NCI-H187 treated with DMSO at 0.1 percent for 48 hours (cell line): ENCODE results near the gene PGM2.

Source experiments
- DNase-seq: peaks from one replicate; lab custom pipeline; 2025; lab: John Stamatoyannopoulos, UW

Gene PGM2

GRCh38 chr4:37864786-37865185, 38.3 kb downstream of the PGM2 start:
- DNase-seq = no peak

DNA sequence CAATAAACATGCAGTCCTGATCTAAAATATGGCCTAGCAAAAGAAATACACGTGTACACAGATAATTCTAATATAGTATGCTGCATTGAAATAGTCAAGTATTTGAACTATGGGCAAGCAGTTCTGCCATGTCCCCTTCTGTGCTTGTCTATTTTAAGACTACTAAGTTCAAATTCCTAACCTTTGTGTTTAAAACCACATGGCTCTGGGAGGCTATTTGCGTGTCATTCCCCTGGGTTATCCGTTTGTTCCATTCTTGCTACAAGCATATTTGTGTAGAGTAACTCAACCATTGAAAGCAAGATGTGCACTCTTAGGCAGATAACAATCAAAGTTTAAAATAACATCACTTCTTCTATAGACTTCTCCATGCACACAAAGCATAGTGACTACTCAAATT, 39.0 kb downstream of the PGM2 start:
- no peak for DNase-seq

DNA sequence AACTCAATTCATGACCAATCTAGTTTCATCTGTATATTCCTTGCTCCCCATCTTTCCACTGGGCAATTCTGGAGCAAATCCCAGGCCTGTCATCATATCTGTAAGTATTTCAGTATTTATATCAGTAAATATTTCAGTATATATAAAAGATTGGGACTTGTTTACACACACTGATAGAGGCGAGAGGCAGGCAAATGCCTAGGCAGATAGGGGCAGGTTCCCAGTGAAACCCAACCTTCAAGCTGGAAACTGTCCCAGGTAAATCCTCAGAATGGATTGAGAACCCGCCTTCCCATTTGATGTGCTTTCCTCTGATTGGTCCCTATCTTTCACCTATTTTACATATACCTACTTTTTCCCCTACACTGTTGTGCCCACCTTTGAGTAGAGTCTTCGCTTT, 40.6 kb downstream of the PGM2 start:
- no peak for DNase-seq

DNA sequence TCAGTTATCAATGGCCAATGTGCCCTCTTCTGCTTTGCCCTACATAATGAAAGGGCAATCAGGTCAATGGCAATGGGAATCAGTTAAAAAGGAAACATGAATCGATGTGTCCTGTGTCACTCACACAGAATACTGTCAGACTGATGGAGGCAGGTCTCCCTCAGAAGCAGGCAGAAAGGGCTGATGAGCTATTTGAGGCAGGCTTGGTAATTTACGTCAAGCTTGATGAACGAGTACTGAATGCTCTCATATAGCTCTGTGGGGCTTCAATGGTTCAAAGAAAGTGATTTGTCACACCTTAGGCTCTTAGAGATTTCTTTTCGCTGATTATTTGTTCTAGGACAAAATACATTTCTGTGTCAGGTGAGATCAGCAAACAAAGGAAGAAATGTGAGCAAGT, 41.8 kb downstream of the PGM2 start:
- DNase-seq = no peak

GRCh38 chr4:37872310-37872988, 46.0 kb downstream of the PGM2 start:
- no peak for DNase-seq

- no peak for DNase-seq
Measured at GRCh38 chr4:37873386-37873785, 46.9 kb downstream of the PGM2 start.

GRCh38 chr4:37876156-37876555, 49.7 kb downstream of the PGM2 start:
- DNase-seq = no peak

DNA sequence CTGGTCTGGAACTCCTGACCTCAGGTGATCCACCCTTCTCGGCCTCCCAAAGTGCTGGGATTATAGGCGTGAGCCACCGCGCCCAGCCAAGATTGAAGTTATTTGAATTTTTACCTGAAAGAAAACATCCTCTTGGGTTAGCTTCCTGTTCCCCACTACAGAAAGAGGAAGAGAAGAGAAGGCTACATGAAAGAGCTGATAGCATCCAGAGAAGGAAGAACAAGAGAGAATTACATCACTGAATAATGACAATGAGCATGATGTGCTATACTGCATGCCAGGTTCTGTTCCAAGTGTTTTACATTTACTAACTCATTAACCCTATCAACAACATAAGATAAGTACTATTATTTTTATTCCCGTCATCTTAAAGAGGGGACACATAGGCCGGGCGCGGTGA, 52.9 kb downstream of the PGM2 start:
- no peak for DNase-seq

DNA sequence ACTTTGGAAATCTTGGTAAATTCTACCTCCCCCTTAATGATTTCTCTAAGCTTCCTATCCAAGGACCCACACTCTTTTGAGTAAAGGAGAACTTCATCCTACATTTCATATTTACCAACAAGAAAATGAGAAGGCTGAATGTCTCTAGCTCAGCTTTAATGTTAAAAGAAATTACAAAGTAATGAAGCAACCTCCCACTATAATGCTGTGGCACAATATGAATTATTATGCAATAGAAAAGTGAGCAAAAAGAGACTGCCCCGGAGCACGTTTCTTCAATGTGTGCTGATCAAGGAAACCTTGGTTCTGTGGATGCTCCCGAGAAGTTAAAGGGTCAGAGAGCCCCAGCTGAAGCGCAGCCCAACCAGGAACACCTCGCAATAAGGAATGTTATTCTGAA, 55.3 kb downstream of the PGM2 start:
- DNase-seq = no peak

DNA sequence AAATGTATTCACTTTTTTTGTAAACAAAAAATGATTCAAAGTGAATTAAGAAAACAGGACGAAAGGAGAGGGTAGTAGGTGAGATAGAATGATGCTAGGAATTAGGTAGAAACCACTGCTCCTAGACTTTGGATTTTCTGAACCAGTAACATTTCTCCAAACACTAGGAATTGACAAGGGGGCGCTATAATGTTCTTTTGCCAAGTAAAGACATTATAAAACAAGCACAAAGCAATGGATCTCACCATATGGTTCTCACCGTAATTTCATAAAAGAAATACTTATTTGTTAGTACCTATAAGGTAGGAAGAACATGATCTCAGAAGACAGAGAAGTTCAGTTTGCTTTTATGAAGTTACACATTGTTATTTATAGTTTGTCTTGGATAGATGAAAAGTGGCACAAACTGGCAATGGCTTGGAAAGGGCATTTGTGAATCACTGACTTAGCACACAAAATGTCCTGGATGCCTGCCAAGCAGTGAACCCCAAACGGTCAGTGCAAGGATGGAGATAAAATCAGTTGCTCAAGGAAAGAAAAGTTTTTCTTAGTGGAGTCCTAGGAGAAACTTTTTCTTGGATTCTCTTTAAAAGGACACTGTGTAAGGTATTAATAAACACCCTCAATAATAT, 56.3 kb downstream of the PGM2 start:
- DNase-seq = no peak

DNA sequence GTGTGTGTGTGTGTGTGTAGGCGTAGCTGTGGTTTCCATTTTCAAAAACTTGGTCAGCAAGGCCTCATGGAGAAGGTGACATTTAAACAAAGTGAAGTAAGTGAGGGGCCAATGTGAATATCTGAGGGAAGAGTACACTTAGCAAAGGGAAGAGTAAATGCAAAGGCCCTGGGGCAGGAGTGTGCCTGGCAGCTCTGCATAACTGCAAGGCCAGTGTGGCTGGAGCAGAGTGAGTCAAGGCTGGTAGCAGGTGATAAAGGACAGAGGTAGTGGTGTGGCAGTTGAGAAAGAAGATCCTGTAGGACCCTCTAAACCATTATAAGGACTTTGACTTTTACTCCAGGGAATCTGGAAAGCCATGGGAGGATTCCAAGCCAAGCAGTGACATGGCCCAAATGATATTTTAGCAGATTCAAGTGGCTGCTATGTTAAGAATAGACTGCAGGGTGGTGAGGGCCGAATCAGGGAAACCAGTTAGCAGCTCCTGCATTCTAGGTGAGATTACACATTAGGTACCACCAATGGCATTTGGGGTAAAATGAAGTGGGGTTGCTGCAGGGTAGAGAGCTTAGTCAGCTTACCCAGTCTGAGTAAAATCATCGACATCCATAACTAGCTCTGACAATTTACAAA, 58.5 kb downstream of the PGM2 start:
- no peak for DNase-seq

GRCh38 chr4:37885496-37885895, 59.0 kb downstream of the PGM2 start:
- no peak for DNase-seq

- DNase-seq = no peak
Measured at GRCh38 chr4:37889849-37890800, 63.6 kb downstream of the PGM2 start.

GRCh38 chr4:37890801-37891259, 64.3 kb downstream of the PGM2 start, which contains the start of gene TBC1D1:
Gene TBC1D1 (plus strand): TSS chr4:37891084. CDS start chr4:37902096, 11,012 bp downstream.
- no peak for DNase-seq

GRCh38 chr4:37891260-37892159, 65.0 kb downstream of the PGM2 start:
- no peak for DNase-seq

DNA sequence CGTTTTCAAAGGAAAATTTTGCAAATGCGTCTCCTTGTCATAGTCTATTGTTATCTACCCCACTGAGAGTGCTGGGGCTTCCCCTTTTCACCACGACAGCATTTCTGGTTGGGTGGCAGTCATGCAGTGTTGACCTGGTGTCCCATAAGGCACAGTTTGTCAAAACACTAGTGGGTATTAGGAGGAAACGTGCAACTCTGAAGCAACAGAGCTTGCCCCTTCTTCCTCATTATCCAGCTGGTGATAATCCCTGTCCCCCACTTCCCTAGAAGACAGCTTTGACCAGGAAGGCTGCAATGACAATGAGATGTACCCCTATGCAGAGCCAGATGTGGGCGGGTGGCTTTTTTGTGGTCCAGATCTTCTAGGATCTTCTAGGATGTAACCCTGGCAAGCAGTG, 66.2 kb downstream of the PGM2 start:
- DNase-seq = no peak

GRCh38 chr4:37893164-37893563, 66.7 kb downstream of the PGM2 start:
- DNase-seq = no peak

DNA sequence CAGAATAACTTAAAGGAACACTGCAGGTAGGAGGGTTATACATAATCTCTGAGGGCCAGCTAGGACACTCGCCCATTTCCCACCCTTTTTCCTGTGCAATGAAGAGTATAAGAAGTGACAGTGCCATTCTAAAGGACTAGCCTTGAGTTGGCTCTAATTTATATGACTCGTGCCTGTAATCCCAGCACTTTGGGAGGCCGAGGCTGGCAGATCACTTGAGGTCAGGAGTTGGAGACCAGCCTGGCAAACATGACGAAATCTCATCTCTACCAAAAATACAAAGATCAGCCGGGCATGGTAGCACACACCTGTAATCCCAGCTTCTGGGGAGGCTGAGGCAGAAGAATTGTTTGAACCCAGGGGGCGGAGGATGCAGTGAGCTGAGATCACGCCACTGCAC, 68.8 kb downstream of the PGM2 start:
- DNase-seq = no peak

GRCh38 chr4:37896206-37896860, 69.8 kb downstream of the PGM2 start:
- no peak for DNase-seq

DNA sequence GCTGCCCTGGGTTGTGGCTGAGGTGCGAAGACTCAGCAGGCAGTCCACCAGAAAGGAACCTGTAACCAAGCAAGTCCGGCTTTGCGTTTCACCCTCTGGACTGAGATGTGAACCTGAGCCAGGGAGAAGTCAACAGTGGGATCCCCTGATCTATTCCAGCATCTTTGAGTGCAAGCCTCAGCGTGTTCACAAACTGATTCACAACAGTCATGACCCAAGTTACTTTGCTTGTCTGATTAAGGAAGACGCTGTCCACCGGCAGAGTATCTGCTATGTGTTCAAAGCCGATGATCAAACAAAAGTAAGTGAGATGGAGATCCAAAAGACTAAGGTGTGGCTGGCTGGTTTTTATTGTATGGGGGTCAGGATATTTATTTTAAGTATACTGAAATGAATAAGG, 75.7 kb downstream of the PGM2 start:
- DNase-seq = no peak
